Panc1 (cell line): ENCODE data around the gene NOX5. TPM values are rescaled to one million over a fixed set of nuclear protein-coding genes. Genes with fewer than 3 reads are reported as not detected.

Source experiments
- ATAC-seq: fragments of 200-7000 bp; cut with Tn5 transposase; 2 replicates; pipeline ENCODE4 v1.9.1; 2020; ENCODE audit warnings: mild to moderate bottlenecking, moderate library complexity
- BruUV-seq: library from RNA; stranded (reverse); fragments of 400-500 nt; replicated peaks from 2 replicates; lab custom pipeline; 2021; lab: Mats Ljungman, UMichigan
- CTCF ChIA-PET: fragments of 300-600 bp; sonication (Branson Sonifier 250); formaldehyde crosslinking; loops from one replicate; lab custom pipeline; 2022; ENCODE audit warnings: antibody characterized with exemption; lab: Charles Lee
- POLR2A ChIA-PET: fragments of 300-600 bp; sonication (Branson Sonifier 250); formaldehyde crosslinking; loops from one replicate; lab custom pipeline; 2022; ENCODE audit warnings: antibody characterized with exemption; lab: Charles Lee
- DNase-seq: peaks from one replicate; pipeline ENCODE4 v3.0.0-alpha.2; 2010; ENCODE audit warnings: low read depth, low spot score
- H3K27ac ChIP-seq: 2 replicates; pipeline ENCODE4 v1.5.1; 2011; ENCODE audit warnings: mild to moderate bottlenecking, low read length, inconsistent platforms
- H3K27me3 ChIP-seq: fragments of 200-500 bp; sonication (Bioruptor generic); 2 replicates; pipeline ENCODE4 v1.6.0; 2014; ENCODE audit warnings: low read length, inconsistent platforms; ENCODE audit not compliant: control insufficient read depth, insufficient read depth
- H3K36me3 ChIP-seq: fragments of 200-500 bp; sonication (Bioruptor generic); 2 replicates; pipeline ENCODE4 v1.5.1; 2014; ENCODE audit warnings: inconsistent platforms, mild to moderate bottlenecking, low read length, moderate library complexity; ENCODE audit not compliant: control insufficient read depth, insufficient read depth
- H3K4me1 ChIP-seq: 2 replicates; pipeline ENCODE4 v1.5.1; 2011; ENCODE audit warnings: inconsistent platforms, mild to moderate bottlenecking, low read length, moderate library complexity; ENCODE audit not compliant: control insufficient read depth, insufficient read depth
- H3K4me3 ChIP-seq, 2 experiments: 2 replicates each; pipeline ENCODE4 v1.5.1; 2011 to 2012; ENCODE audit warnings: low read depth in 2 of 2, low read length in 2 of 2, mild to moderate bottlenecking in 2 of 2, inconsistent platforms in 1 of 2, moderate library complexity in 1 of 2
- H3K9me3 ChIP-seq: fragments of 200-500 bp; sonication (Bioruptor generic); 2 replicates; pipeline ENCODE4 v1.5.1; 2014; ENCODE audit warnings: low read depth, mild to moderate bottlenecking, inconsistent platforms, low read length, moderate library complexity; ENCODE audit not compliant: control insufficient read depth, insufficient read depth
- CTCF ChIP-seq: fragments of 450-650 bp; IDR thresholded peaks from 2 replicates; pipeline ENCODE4 v1.5.1; 2017; ENCODE audit warnings: mild to moderate bottlenecking
- POLR2AphosphoS5 ChIP-seq: IDR thresholded peaks from 2 replicates; pipeline ENCODE4 v1.6.1; 2012; ENCODE audit warnings: mild to moderate bottlenecking, low read depth, low read length, moderate library complexity
- REST ChIP-seq, 2 experiments: IDR thresholded peaks; 2 replicates each; pipeline ENCODE4 v1.6.1; 2011 to 2012; ENCODE audit warnings: low read depth in 2 of 2, control low read depth in 1 of 2, low read length in 1 of 2, mild to moderate bottlenecking in 1 of 2, moderate library complexity in 1 of 2; ENCODE audit not compliant: insufficient read depth in 1 of 2
- SIN3A ChIP-seq: IDR thresholded peaks from 2 replicates; pipeline ENCODE4 v1.6.1; 2012; ENCODE audit warnings: low read depth, mild to moderate bottlenecking, low read length, moderate library complexity, borderline replicate concordance; ENCODE audit not compliant: insufficient read depth
- TCF7L2 ChIP-seq: IDR thresholded peaks from 2 replicates; pipeline ENCODE4 v1.6.1; 2011; ENCODE audit warnings: mild to moderate bottlenecking, low read depth, low read length, inconsistent platforms
- in situ Hi-C: cut with HindIII; loops from 2 replicates; pipeline ENCODE4 v1.10.0; 2016; ENCODE audit warnings: low sequenced_read_pairs, low pct_unique_long_range_greater_than_20kb
- intact Hi-C: fragments of 100-400 bp; cut with micrococcal nuclease; formaldehyde crosslinking; loops from one replicate; pipeline ENCODE4 v1.10.0; 2022; ENCODE audit not compliant: unreplicated experiment
- total RNA-seq: library from RNA; stranded (reverse); gene quantifications from one replicate; pipeline ENCODE4 v1.2.1, GENCODE V29; 2021; ENCODE audit not compliant: unreplicated experiment

Gene NOX5
- total RNA-seq, 1 experiment from 2014 or later, result 0.26 TPM

- Histone ChIP-seq H3K27ac (no peak overlapping the region), H3K4me1 (no peaks in the 10 kb centered on the region), H3K4me3 (no peak overlapping the region), H3K9me3 (peaks cover 17% of the 10 kb centered on the region), H3K27me3 (no peaks in the 10 kb centered on the region; the same call in 1 of the 2 replicates), H3K36me3 (no peaks in the 10 kb centered on the region; the same call in 1 of the 2 replicates)
- POLR2A ChIA-PET, result no interaction called here
- CTCF ChIA-PET, result no interaction called here
- no peak for DNase-seq
- ATAC-seq, result no peak
- in situ Hi-C loops (no loop called here), intact Hi-C loops (no loop called here)
- BruUV-seq, result no TSS peak
- no peak for TF ChIP-seq SIN3A
- no peak for TF ChIP-seq POLR2AphosphoS5
- TF ChIP-seq CTCF, result no peak
- TF ChIP-seq TCF7L2, result no peak
- no peak for TF ChIP-seq REST (IDR thresholded peaks at IDR 0.05; ENCODE audit: insufficient read depth in 1 of 2, low read depth in 2 of 2, low read length in 1 of 2)
These were observed 6.4 kb upstream of the NOX5 start for GRCh38 chr15:69008056-69008455.

DNA sequence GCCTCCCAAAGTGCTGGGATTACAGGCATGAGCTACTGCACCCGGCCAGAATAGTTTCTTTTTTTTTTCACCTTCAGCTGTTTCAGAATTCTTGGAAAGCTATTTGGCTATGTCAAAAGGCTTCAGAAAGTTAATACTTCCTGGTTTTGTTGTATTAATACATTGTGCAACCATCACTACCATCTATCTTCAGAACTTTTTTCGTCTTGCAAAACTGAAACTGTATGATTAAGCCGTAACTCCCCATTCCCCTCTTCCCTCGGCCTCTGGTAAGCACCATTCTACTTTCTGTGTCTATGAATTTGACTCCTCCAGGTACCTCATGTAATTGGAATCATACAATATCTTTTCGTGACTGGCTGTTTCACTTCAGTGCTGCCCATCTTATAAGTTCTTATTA lies 5.2 kb upstream of the NOX5 start:
- H3K27ac ChIP-seq, result no peak overlapping the region
- no peaks in the 10 kb centered on the region for H3K4me1 ChIP-seq
- in situ Hi-C loops (no loop called here), intact Hi-C loops (no loop called here)
- BruUV-seq, result no TSS peak
- H3K27me3 ChIP-seq, result no peaks in the 10 kb centered on the region; the same call in 1 of the 2 replicates
- ChIA-PET POLR2A (no interaction called here), CTCF (interaction anchor here (1.1 kb wide), 1 partner anchor 22 kb away, joined by 3 read pairs; no protein-coding TSS in a partner anchor)
- ATAC-seq, result no peak
- H3K4me3 ChIP-seq, result no peak overlapping the region
- DNase-seq, result no peak
- peaks cover 17% of the 10 kb centered on the region for H3K9me3 ChIP-seq
- TF ChIP-seq REST (IDR thresholded peaks at IDR 0.05; ENCODE audit: insufficient read depth in 1 of 2, low read depth in 2 of 2, low read length in 1 of 2), result no peak
- no peak for TF ChIP-seq SIN3A
- TF ChIP-seq POLR2AphosphoS5, result no peak
- TF ChIP-seq CTCF, result no peak
- no peak for TF ChIP-seq TCF7L2
- no peaks in the 10 kb centered on the region; the same call in 1 of the 2 replicates for H3K36me3 ChIP-seq
